Peyer's patch (tissue), 4 donors: ENCODE data around the gene XYLB.

Experiments
- POLR2A ChIP-seq, 2 donors: fragments of 450-650 bp; IDR thresholded peaks; one replicate each; pipeline ENCODE4 v1.5.1; 2017; ENCODE audit warnings: antibody characterized with exemption in 2 of 2, mild to moderate bottlenecking in 2 of 2, moderate library complexity in 2 of 2
- TF ChIP-seq, protein P1 (sequence below), 6 experiments: fragments of 450-650 bp in 4 of 6; fragments of 200-600 bp in 2 of 6; sonication (generic) in 1 of 6; IDR thresholded peaks; one replicate each; pipeline ENCODE4 v1.5.1; 2017 to 2019; ENCODE audit warnings: antibody characterized with exemption in 6 of 6, mild to moderate bottlenecking in 3 of 6, moderate library complexity in 1 of 6

GRCh38 chr3:38349684-38350359 lies 3.2 kb downstream of the XYLB start:
- TF ChIP-seq POLR2A (IDR thresholded peaks at IDR 0.05), result no peak
- TF ChIP-seq, protein P1, sequence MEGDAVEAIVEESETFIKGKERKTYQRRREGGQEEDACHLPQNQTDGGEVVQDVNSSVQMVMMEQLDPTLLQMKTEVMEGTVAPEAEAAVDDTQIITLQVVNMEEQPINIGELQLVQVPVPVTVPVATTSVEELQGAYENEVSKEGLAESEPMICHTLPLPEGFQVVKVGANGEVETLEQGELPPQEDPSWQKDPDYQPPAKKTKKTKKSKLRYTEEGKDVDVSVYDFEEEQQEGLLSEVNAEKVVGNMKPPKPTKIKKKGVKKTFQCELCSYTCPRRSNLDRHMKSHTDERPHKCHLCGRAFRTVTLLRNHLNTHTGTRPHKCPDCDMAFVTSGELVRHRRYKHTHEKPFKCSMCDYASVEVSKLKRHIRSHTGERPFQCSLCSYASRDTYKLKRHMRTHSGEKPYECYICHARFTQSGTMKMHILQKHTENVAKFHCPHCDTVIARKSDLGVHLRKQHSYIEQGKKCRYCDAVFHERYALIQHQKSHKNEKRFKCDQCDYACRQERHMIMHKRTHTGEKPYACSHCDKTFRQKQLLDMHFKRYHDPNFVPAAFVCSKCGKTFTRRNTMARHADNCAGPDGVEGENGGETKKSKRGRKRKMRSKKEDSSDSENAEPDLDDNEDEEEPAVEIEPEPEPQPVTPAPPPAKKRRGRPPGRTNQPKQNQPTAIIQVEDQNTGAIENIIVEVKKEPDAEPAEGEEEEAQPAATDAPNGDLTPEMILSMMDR (IDR thresholded peaks at IDR 0.05), result no peak
